Suprapubic skin (tissue), 3 donors: ENCODE measurements around the gene TLR9.
"Not testable (repeated sequence)": the region's sequence is repeated elsewhere in the genome, so short reads cannot be mapped to it uniquely, and the experiment has no call there.

ENCODE experiments used
- CTCF ChIP-seq, 2 donors: fragments of 200-600 bp in 1 of 2; fragments of 450-650 bp in 1 of 2; sonication (generic) in 1 of 2; IDR thresholded peaks; one replicate each; pipeline ENCODE4 v1.5.1; 2016 to 2019; ENCODE audit warnings: antibody characterized with exemption in 2 of 2, mild to moderate bottlenecking in 1 of 2, moderate library complexity in 1 of 2
- EP300 ChIP-seq: sonication (generic); formaldehyde crosslinking; IDR thresholded peaks from one replicate; pipeline ENCODE4 v1.6.1; 2017; ENCODE audit warnings: antibody characterized with exemption
- POLR2A ChIP-seq, 2 donors: fragments of 450-650 bp; IDR thresholded peaks; one replicate each; pipeline ENCODE4 v1.6.1; 2017; ENCODE audit warnings: antibody characterized with exemption in 2 of 2, mild to moderate bottlenecking in 2 of 2, moderate library complexity in 2 of 2

- not testable (repeated sequence) for TF ChIP-seq EP300; POLR2A (IDR thresholded peaks at IDR 0.05); CTCF (IDR thresholded peaks at IDR 0.05)
These were observed 46.7 kb upstream of the TLR9 start for GRCh38 chr3:52272172-52272571.
